Loucy (cell line): ENCODE measurements around the gene VPS35L.

Experiments used
- H2AFZ ChIP-seq: fragments of 200-600 bp; sonication (generic); 2 replicates; pipeline ENCODE4 v1.6.0; 2016; ENCODE audit warnings: antibody characterized with exemption, mild to moderate bottlenecking, low read length, moderate library complexity
- H3F3A ChIP-seq: fragments of 200-600 bp; 2 replicates; pipeline ENCODE4 v1.6.0; 2016; ENCODE audit warnings: antibody characterized with exemption, low read depth, mild to moderate bottlenecking
- H3K27me3 ChIP-seq: fragments of 200-600 bp; sonication (generic); 2 replicates; pipeline ENCODE4 v1.6.1; 2014; ENCODE audit warnings: low read length, mild to moderate bottlenecking; ENCODE audit not compliant: insufficient read depth, poor library complexity, severe bottlenecking
- H3K36me3 ChIP-seq: fragments of 200-600 bp; sonication (generic); 2 replicates; pipeline ENCODE4 v1.6.1; 2016; ENCODE audit warnings: low read length; ENCODE audit not compliant: insufficient read depth
- H3K4me1 ChIP-seq: fragments of 200-600 bp; sonication (generic); 2 replicates; pipeline ENCODE4 v1.5.1; 2014; ENCODE audit warnings: low read length, mild to moderate bottlenecking; ENCODE audit not compliant: insufficient read depth, poor library complexity, severe bottlenecking
- H3K4me2 ChIP-seq: fragments of 200-600 bp; sonication (generic); 2 replicates; pipeline ENCODE4 v1.6.0; 2014; ENCODE audit warnings: antibody characterized with exemption, low read length, low read depth, mild to moderate bottlenecking; ENCODE audit not compliant: poor library complexity, severe bottlenecking
- H3K4me3 ChIP-seq: fragments of 200-600 bp; sonication (generic); 2 replicates; pipeline ENCODE4 v1.5.1; 2014; ENCODE audit warnings: low read length, mild to moderate bottlenecking, mixed read lengths; ENCODE audit not compliant: poor library complexity, severe bottlenecking
- H3K79me2 ChIP-seq: fragments of 200-600 bp; sonication (generic); 2 replicates; pipeline ENCODE4 v1.6.1; 2014; ENCODE audit warnings: low read length; ENCODE audit not compliant: insufficient read depth
- H3K9ac ChIP-seq: fragments of 200-600 bp; sonication (generic); 2 replicates; pipeline ENCODE4 v1.6.0; 2014; ENCODE audit warnings: mild to moderate bottlenecking, low read depth, low read length, moderate library complexity; ENCODE audit not compliant: poor library complexity, severe bottlenecking
- H3K9me2 ChIP-seq: fragments of 200-600 bp; sonication (generic); replicated peaks from 2 replicates; pipeline ENCODE4 v1.6.1; 2016; ENCODE audit warnings: low read depth, low read length, mixed read lengths
- H3K9me3 ChIP-seq: fragments of 200-600 bp; sonication (generic); 2 replicates; pipeline ENCODE4 v1.6.1; 2014; ENCODE audit warnings: mild to moderate bottlenecking, antibody characterized with exemption, low read length, low read depth; ENCODE audit not compliant: insufficient read depth
- H4K20me1 ChIP-seq: fragments of 200-600 bp; sonication (generic); 2 replicates; pipeline ENCODE4 v1.6.0; 2014; ENCODE audit warnings: antibody characterized with exemption, low read length, mild to moderate bottlenecking; ENCODE audit not compliant: insufficient read depth, poor library complexity, severe bottlenecking
- CTCF ChIP-seq: fragments of 200-600 bp; sonication (generic); conservative IDR thresholded peaks from 2 replicates; pipeline ENCODE4 v1.5.1; 2014; ENCODE audit warnings: mild to moderate bottlenecking, antibody characterized with exemption, low read length
- EZH2phosphoT487 ChIP-seq: fragments of 200-600 bp; IDR thresholded peaks from 2 replicates; pipeline ENCODE4 v1.6.1; 2018; ENCODE audit warnings: antibody characterized with exemption, mild to moderate bottlenecking, moderate library complexity, borderline replicate concordance

Gene VPS35L

GRCh38 chr16:19743816-19744159 lies 188.3 kb downstream of the VPS35L start:
- H3K36me3 ChIP-seq: no peaks in the 10 kb centered on the region
- H2AFZ ChIP-seq: no peak overlapping the region
- H3K9ac ChIP-seq: no peak overlapping the region
- no peaks in the 10 kb centered on the region for H3K4me1 ChIP-seq
- H3K4me3 ChIP-seq: no peak overlapping the region
- H3K9me3 ChIP-seq: no peaks in the 10 kb centered on the region
- H3K79me2 ChIP-seq: no peaks in the 10 kb centered on the region
- no peaks in the 10 kb centered on the region for H3F3A ChIP-seq
- H3K4me2 ChIP-seq: no peak overlapping the region
- TF ChIP-seq CTCF (no peak), EZH2phosphoT487 (no peak)
- H4K20me1 ChIP-seq: no peaks in the 10 kb centered on the region
- H3K9me2 ChIP-seq: no peaks in the 10 kb centered on the region
- H3K27me3 ChIP-seq: no peaks in the 10 kb centered on the region

- Histone ChIP-seq H3K36me3 (no peaks in the 10 kb centered on the region), H3K4me3 (no peak overlapping the region), H2AFZ (no peak overlapping the region), H3F3A (no peaks in the 10 kb centered on the region), H3K4me1 (no peaks in the 10 kb centered on the region), H3K9ac (no peak overlapping the region), H4K20me1 (no peaks in the 10 kb centered on the region), H3K9me2 (no peaks in the 10 kb centered on the region), H3K9me3 (no peaks in the 10 kb centered on the region), H3K79me2 (no peaks in the 10 kb centered on the region), H3K4me2 (no peak overlapping the region), H3K27me3 (no peaks in the 10 kb centered on the region)
- TF ChIP-seq CTCF (no peak), EZH2phosphoT487 (no peak)
Measured at GRCh38 chr16:19744670-19745069, 189.2 kb downstream of the VPS35L start.

GRCh38 chr16:19745286-19746010 lies 189.9 kb downstream of the VPS35L start:
- TF ChIP-seq EZH2phosphoT487 (no peak), CTCF (no peak)
- Histone ChIP-seq H3K4me3 (no peak overlapping the region), H3K27me3 (no peaks in the 10 kb centered on the region), H3K9me2 (no peaks in the 10 kb centered on the region), H3F3A (no peaks in the 10 kb centered on the region), H3K4me1 (no peaks in the 10 kb centered on the region), H3K4me2 (no peak overlapping the region), H2AFZ (no peak overlapping the region), H4K20me1 (no peaks in the 10 kb centered on the region), H3K9me3 (no peaks in the 10 kb centered on the region), H3K36me3 (no peaks in the 10 kb centered on the region), H3K79me2 (no peaks in the 10 kb centered on the region), H3K9ac (no peak overlapping the region)
